Right lung (tissue), 5 donors: ENCODE results near the gene PLXNC1. TPM values are rescaled to one million over a fixed set of nuclear protein-coding genes. Genes with fewer than 3 reads are reported as not detected.
A peak's percentile ranks its signal among the peaks of the same experiment; 100 is the strongest.

Experiments used
- DNase-seq, 2 donors: peaks; one replicate each; pipeline ENCODE4 v3.0.0-alpha.2; 2013
- polyA plus RNA-seq, 5 donors: library from polyadenylated mRNA; unstranded; fragments of 120-200 nt; gene quantifications; one replicate each; pipeline versions ENCODE4 v1.2.1 to v1.2.3, GENCODE V29; 2013; ENCODE audit warnings: inconsistent platforms in 1 of 5, low replicate concordance in 1 of 5; ENCODE audit not compliant: insufficient read length in 5 of 5, insufficient read depth in 1 of 5

The PLXNC1 gene
- polyA plus RNA-seq, 5 donors = 8.1 to 11.7 (median 10.0) TPM

GRCh38 chr12:94133964-94134795 lies 14.2 kb upstream of the PLXNC1 start:
- no peak for DNase-seq

DNA sequence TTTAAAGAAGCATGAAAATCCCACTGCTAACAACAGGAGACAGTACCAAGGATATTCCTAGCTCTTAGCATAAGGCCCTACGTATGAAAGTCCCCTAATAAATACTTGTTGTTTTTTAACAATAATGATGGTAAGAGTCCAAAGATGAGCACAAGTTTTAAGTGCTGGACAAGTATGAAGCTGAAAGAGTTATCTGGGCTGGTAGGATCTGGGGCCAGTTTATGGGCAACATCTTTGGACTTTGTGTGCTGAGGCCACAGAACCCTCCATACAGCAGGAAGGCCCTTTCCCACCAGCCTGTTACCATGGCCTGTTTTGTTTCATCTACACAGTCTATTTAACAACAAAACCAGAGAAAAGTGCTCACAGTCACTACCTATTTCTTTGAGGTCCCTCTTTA lies 12.5 kb upstream of the PLXNC1 start:
- no peak for DNase-seq

DNA sequence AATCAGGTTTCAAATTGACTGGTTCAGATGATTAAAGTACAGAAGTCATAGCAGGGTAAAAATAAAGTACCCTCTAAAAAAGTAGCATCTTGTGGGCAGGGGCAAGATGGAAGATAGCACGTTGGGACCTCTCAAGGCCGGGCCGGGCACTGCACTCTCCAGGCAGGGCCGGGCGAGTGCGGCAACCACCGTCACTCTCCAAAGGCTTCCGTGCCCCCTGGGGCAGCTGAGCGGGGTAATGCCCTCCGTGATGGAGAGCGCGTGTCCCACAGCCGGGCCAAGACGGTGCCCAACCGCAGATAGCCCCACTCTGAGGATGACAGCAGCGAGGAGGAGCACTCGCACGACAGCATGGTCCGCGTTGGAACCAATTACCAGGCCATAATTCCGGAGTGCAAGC lies 8.6 kb upstream of the PLXNC1 start:
- DNase-seq = no peak

GRCh38 chr12:94140556-94140955 lies 7.8 kb upstream of the PLXNC1 start:
- no peak for DNase-seq

- DNase-seq = no peak
Observed at GRCh38 chr12:94141004-94141764, 7.2 kb upstream of the PLXNC1 start.

GRCh38 chr12:94141892-94142291 lies 6.5 kb upstream of the PLXNC1 start:
- DNase-seq = no peak

- no peak for DNase-seq
Observed at GRCh38 chr12:94143438-94143837, 4.9 kb upstream of the PLXNC1 start.

- no peak for DNase-seq
Observed at GRCh38 chr12:94143951-94144350, 4.4 kb upstream of the PLXNC1 start.

- DNase-seq = no peak
Observed at GRCh38 chr12:94144781-94145180, 3.6 kb upstream of the PLXNC1 start.

GRCh38 chr12:94145191-94145983 lies 3.0 kb upstream of the PLXNC1 start:
- DNase-seq = peak; percentile 49 to 60

- DNase-seq = no peak
Observed at GRCh38 chr12:94146166-94146936, 2.0 kb upstream of the PLXNC1 start.

DNA sequence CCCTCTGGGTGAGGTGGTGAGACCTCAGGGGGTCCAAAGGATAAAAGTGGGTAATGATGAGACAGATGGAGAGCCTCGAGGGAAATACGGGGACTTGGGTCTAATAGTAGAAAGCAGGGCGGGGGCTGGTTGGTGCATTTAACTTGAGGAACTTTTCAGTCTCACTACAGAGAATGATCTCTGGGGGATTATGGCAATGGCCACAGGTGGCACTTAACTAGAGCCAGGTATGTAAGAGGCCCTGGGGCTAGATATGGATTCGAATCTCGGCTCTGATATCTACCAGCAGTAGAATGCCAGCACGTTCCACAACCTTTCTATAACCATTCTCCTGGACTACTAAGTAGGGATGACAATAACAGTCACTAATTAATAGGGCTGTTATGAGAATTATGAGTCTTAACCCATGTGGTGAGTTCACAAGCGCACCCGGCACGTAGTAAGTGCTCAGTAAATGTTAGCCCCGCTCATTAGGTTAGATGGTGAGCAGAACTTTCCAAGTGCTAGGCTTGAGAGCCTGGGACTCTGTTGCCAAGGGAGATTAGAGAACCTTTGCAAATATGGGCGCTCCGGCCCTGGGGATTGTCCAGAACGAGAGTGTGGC lies 888 bp upstream of the PLXNC1 start:
- DNase-seq = no peak

GRCh38 chr12:94148739-94149118 lies 352 bp downstream of the PLXNC1 start:
- no peak for DNase-seq

- DNase-seq = no peak
Observed at GRCh38 chr12:94149119-94149780, 873 bp downstream of the PLXNC1 start.

DNA sequence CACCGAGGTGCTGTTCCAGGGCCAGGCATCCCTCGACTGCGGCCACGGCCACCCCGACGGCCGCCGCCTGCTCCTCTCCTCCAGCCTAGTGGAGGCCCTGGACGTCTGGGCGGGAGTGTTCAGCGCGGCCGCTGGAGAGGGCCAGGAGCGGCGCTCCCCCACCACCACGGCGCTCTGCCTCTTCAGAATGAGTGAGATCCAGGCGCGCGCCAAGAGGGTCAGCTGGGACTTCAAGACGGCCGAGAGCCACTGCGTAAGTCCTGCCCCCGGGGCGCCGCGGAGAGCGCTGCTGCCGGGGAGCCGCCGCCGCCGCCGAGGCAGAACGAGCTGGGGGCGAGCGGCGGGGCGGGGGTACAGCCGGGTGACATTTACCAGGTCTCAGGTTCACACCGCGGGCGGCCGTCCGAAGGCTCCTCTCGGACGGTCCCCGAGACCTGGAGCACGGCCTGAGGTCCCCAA lies 1.4 kb downstream of the PLXNC1 start:
- no peak for DNase-seq

GRCh38 chr12:94150240-94151121 lies 2.1 kb downstream of the PLXNC1 start:
- DNase-seq = no peak

- DNase-seq = no peak
Observed at GRCh38 chr12:94151582-94151981, 3.2 kb downstream of the PLXNC1 start.

- no peak for DNase-seq
Observed at GRCh38 chr12:94152292-94153078, 4.1 kb downstream of the PLXNC1 start.

GRCh38 chr12:94157181-94157580 lies 8.8 kb downstream of the PLXNC1 start:
- no peak for DNase-seq
